ENCODE measurements around the gene HLA-DRB5. TPM values are rescaled to one million over a fixed set of nuclear protein-coding genes. Genes with fewer than 3 reads are reported as not detected.
A peak's percentile ranks its signal among the peaks of the same experiment; 100 is the strongest.
"Not testable (repeated sequence)": the region's sequence is repeated elsewhere in the genome, so short reads cannot be mapped to it uniquely, and the experiment has no call there.

Gene HLA-DRB5
- total and polyA plus RNA-seq, 2 of the 8 experiments (the other 6 are each of a cell fraction or from before 2014, with no cell fraction given): 0.83 to 1.4 TPM

- Histone ChIP-seq H3K23ac (ENCODE audit: insufficient read length) (no peak overlapping the region), H3K36me3 (ENCODE audit: control insufficient read depth in 2 of 4, insufficient read depth in 4 of 4, low read length in 3 of 4) (no peaks in the 10 kb centered on the region), H2BK5ac (ENCODE audit: low read depth, low read length) (no peak overlapping the region), H4K20me1 (replicated peaks in 1 of 2; ENCODE audit: control insufficient read depth in 1 of 2, insufficient read depth in 2 of 2, low read length in 2 of 2) (no peaks in the 10 kb centered on the region), H2BK12ac (ENCODE audit: low read depth, low read length) (no peak overlapping the region), H3K4me3 (ENCODE audit: extremely low read depth in 1 of 4, insufficient read depth in 2 of 4, low read depth in 3 of 4, low read length in 4 of 4) (no peak overlapping the region), H3K56ac (replicated peaks; ENCODE audit: insufficient read length, low read depth, low read length) (no peak overlapping the region), H3K23me2 (ENCODE audit: low read depth, low read length) (no peaks in the 10 kb centered on the region), H3K79me2 (ENCODE audit: control insufficient read depth in 1 of 2, insufficient read depth in 2 of 2, low read length in 2 of 2) (no peaks in the 10 kb centered on the region), H3K18ac (ENCODE audit: extremely low read depth, low read length) (no peak overlapping the region), H3K27ac (ENCODE audit: low read depth, low read length) (no peak overlapping the region), H3K27me3 (replicated peaks in 1 of 4; ENCODE audit: control insufficient read depth in 3 of 4, extremely low read depth in 1 of 4, insufficient read depth in 3 of 4, low read length in 3 of 4) (no peaks in the 10 kb centered on the region), H2BK20ac (ENCODE audit: low read length) (no peak overlapping the region), H2BK15ac (ENCODE audit: low read length) (no peak overlapping the region), H2AK5ac (ENCODE audit: low read depth, low read length) (no peak overlapping the region), H3K9ac (replicated peaks in 1 of 4; ENCODE audit: extremely low read depth in 1 of 4, low read depth in 3 of 4, low read length in 3 of 4) (no peak overlapping the region), H3K9me3 (ENCODE audit: insufficient read depth in 2 of 2, low read depth in 1 of 2, low read length in 1 of 2) (no peaks in the 10 kb centered on the region), H3K4me1 (replicated peaks in 1 of 4; ENCODE audit: control insufficient read depth in 3 of 4, insufficient read depth in 4 of 4, low read length in 3 of 4) (no peaks in the 10 kb centered on the region), H3K14ac (ENCODE audit: insufficient read length) (no peak overlapping the region), H4K8ac (ENCODE audit: extremely low read depth, insufficient read depth, low read length) (no peak overlapping the region), H3K79me1 (ENCODE audit: low read depth, low read length) (no peaks in the 10 kb centered on the region), H3K4ac (replicated peaks; ENCODE audit: insufficient read length, low read depth, low read length) (no peak overlapping the region), H2AFZ (ENCODE audit: low read length) (no peak overlapping the region), H3K4me2 (ENCODE audit: insufficient read depth in 1 of 2, low read depth in 2 of 2, low read length in 2 of 2) (peak overlapping the region in 1 of 2 experiments; percentile 51; a peak in 2 of 4 replicates), H2BK120ac (replicated peaks; ENCODE audit: low read depth, low read length) (no peak overlapping the region), H4K91ac (replicated peaks; ENCODE audit: insufficient read length, low read length) (no peak overlapping the region), H4K5ac (ENCODE audit: insufficient read length, low read depth, low read length) (no peak overlapping the region)
- DNase-seq (ENCODE audit: low read depth in 1 of 2, low spot score in 2 of 2) (no peak), FAIRE-seq (peak; percentile 19)
- POLR2A ChIA-PET (ENCODE audit: partially characterized antibody): interaction anchor here (0.8 kb wide), 1 partner anchor 31 kb away, joined by 4 read pairs; no protein-coding TSS in a partner anchor
- CTCF ChIA-PET (ENCODE audit: partially characterized antibody): no interaction called here
- 17% methylated on average over 3 of the region's 3 CpGs; no CpG with 5 or more reads in 1 of the 2 experiments for WGBS, 2 experiments (ENCODE audit: extremely low coverage in 1 of 2, insufficient coverage in 1 of 2, insufficient read length in 1 of 2, insufficient replicate concordance in 2 of 2, low coverage in 1 of 2, low lambda C conversion rate in 2 of 2, missing lambda C conversion rate in 1 of 2)
- TF ChIP-seq SP1 (IDR thresholded peaks at IDR 0.05; ENCODE audit: low read depth, low read length): peak; percentile 30; the same call in 1 of the 2 replicates
- no peak for TF ChIP-seq SUZ12 (IDR thresholded peaks at IDR 0.05; ENCODE audit: low read length)
These were observed 48.9 kb upstream of the HLA-DRB5 start for GRCh38 chr6:32578962-32579361.

- H3K56ac ChIP-seq (replicated peaks; ENCODE audit: insufficient read length, low read depth, low read length); H4K20me1 ChIP-seq (replicated peaks in 1 of 2; ENCODE audit: control insufficient read depth in 1 of 2, insufficient read depth in 2 of 2, low read length in 2 of 2); H3K36me3 ChIP-seq (ENCODE audit: control insufficient read depth in 2 of 4, insufficient read depth in 4 of 4, low read length in 3 of 4); H3K18ac ChIP-seq (ENCODE audit: extremely low read depth, low read length); H2BK12ac ChIP-seq (ENCODE audit: low read depth, low read length); H2BK15ac ChIP-seq (ENCODE audit: low read length); H3K9ac ChIP-seq (replicated peaks in 1 of 4; ENCODE audit: extremely low read depth in 1 of 4, low read depth in 3 of 4, low read length in 3 of 4); H2AFZ ChIP-seq (ENCODE audit: low read length); H3K23me2 ChIP-seq (ENCODE audit: low read depth, low read length); H2BK20ac ChIP-seq (ENCODE audit: low read length); H2AK5ac ChIP-seq (ENCODE audit: low read depth, low read length); FAIRE-seq; H4K5ac ChIP-seq (ENCODE audit: insufficient read length, low read depth, low read length); H3K4me1 ChIP-seq (replicated peaks in 1 of 4; ENCODE audit: control insufficient read depth in 3 of 4, insufficient read depth in 4 of 4, low read length in 3 of 4); H3K23ac ChIP-seq (ENCODE audit: insufficient read length); H3K4me3 ChIP-seq (ENCODE audit: extremely low read depth in 1 of 4, insufficient read depth in 2 of 4, low read depth in 3 of 4, low read length in 4 of 4); H3K4ac ChIP-seq (replicated peaks; ENCODE audit: insufficient read length, low read depth, low read length); H3K14ac ChIP-seq (ENCODE audit: insufficient read length); POLR2A ChIA-PET (ENCODE audit: partially characterized antibody); H2BK5ac ChIP-seq (ENCODE audit: low read depth, low read length); H3K4me2 ChIP-seq (ENCODE audit: insufficient read depth in 1 of 2, low read depth in 2 of 2, low read length in 2 of 2); H4K8ac ChIP-seq (ENCODE audit: extremely low read depth, insufficient read depth, low read length); H3K9me3 ChIP-seq (ENCODE audit: insufficient read depth in 2 of 2, low read depth in 1 of 2, low read length in 1 of 2); H3K27ac ChIP-seq (ENCODE audit: low read depth, low read length); CTCF ChIA-PET (ENCODE audit: partially characterized antibody); H4K91ac ChIP-seq (replicated peaks; ENCODE audit: insufficient read length, low read length); H3K27me3 ChIP-seq (replicated peaks in 1 of 4; ENCODE audit: control insufficient read depth in 3 of 4, extremely low read depth in 1 of 4, insufficient read depth in 3 of 4, low read length in 3 of 4); H3K79me2 ChIP-seq (ENCODE audit: control insufficient read depth in 1 of 2, insufficient read depth in 2 of 2, low read length in 2 of 2); H2BK120ac ChIP-seq (replicated peaks; ENCODE audit: low read depth, low read length); DNase-seq (ENCODE audit: low read depth in 1 of 2, low spot score in 2 of 2); H3K79me1 ChIP-seq (ENCODE audit: low read depth, low read length): not testable (repeated sequence)
- WGBS, 2 experiments (ENCODE audit: extremely low coverage in 1 of 2, insufficient coverage in 1 of 2, insufficient read length in 1 of 2, insufficient replicate concordance in 2 of 2, low coverage in 1 of 2, low lambda C conversion rate in 2 of 2, missing lambda C conversion rate in 1 of 2): 34% methylated on average over 5 of the region's 5 CpGs; no CpG with 5 or more reads in 1 of the 2 experiments
These were observed 47.4 kb upstream of the HLA-DRB5 start for GRCh38 chr6:32577493-32577892.
